Caco-2 (cell line): ENCODE measurements around the gene PLXDC2. TPM values are rescaled to one million over a fixed set of nuclear protein-coding genes. Genes with fewer than 3 reads are reported as not detected.

Experiments used
- BruUV-seq: library from RNA; stranded (reverse); fragments of 400-500 nt; replicated peaks from 2 replicates; lab custom pipeline; 2021; lab: Mats Ljungman, UMichigan
- CTCF ChIA-PET: fragments of 300-600 bp; sonication (Branson Sonifier 250); formaldehyde crosslinking; loops from one replicate; lab custom pipeline; 2022; ENCODE audit warnings: antibody characterized with exemption; lab: Charles Lee
- POLR2A ChIA-PET: fragments of 300-600 bp; sonication (Branson Sonifier 250); formaldehyde crosslinking; loops from one replicate; lab custom pipeline; 2022; ENCODE audit warnings: antibody characterized with exemption; lab: Charles Lee
- DNase-seq, 2 experiments: peaks; one replicate each; pipeline versions ENCODE4 v3.0.0 to v3.0.0-alpha.2; 2020 to 2022
- H3K27me3 ChIP-seq: replicated peaks from 2 replicates; pipeline ENCODE4 v1.6.0; 2011; ENCODE audit warnings: low read length; ENCODE audit not compliant: control insufficient read depth, insufficient read depth
- H3K36me3 ChIP-seq: 2 replicates; pipeline ENCODE4 v1.5.1; 2011; ENCODE audit warnings: low read length; ENCODE audit not compliant: control insufficient read depth, insufficient read depth
- H3K4me1 ChIP-seq: fragments of 250-450 bp; sonication (Bioruptor Pico); 2 replicates; pipeline ENCODE4 v1.5.1; 2020; ENCODE audit warnings: mild to moderate bottlenecking
- H3K4me3 ChIP-seq: 2 replicates; pipeline ENCODE4 v1.5.1; 2011; ENCODE audit warnings: low read depth, mild to moderate bottlenecking, control low read depth, low read length
- H3K9me3 ChIP-seq: fragments of 250-450 bp; sonication (Bioruptor Pico); 2 replicates; pipeline ENCODE4 v1.5.1; 2020; ENCODE audit warnings: mild to moderate bottlenecking, moderate library complexity
- H3K27ac Mint-ChIP-seq: one replicate; pipeline ENCODE4 v1.8.0; 2022; ENCODE audit warnings: mixed read lengths; ENCODE audit not compliant: unreplicated experiment
- H3K27me3 Mint-ChIP-seq: one replicate; pipeline ENCODE4 v1.8.0; 2022; ENCODE audit warnings: mixed read lengths; ENCODE audit not compliant: insufficient read depth, unreplicated experiment
- H3K36me3 Mint-ChIP-seq: one replicate; pipeline ENCODE4 v1.8.0; 2022; ENCODE audit warnings: mild to moderate bottlenecking, mixed read lengths; ENCODE audit not compliant: insufficient read depth, unreplicated experiment
- H3K4me1 Mint-ChIP-seq: one replicate; pipeline ENCODE4 v1.8.0; 2022; ENCODE audit warnings: low read depth, mixed read lengths; ENCODE audit not compliant: unreplicated experiment
- H3K4me3 Mint-ChIP-seq: one replicate; pipeline ENCODE4 v1.8.0; 2022; ENCODE audit warnings: mild to moderate bottlenecking, moderate library complexity, mixed read lengths; ENCODE audit not compliant: unreplicated experiment
- H3K9me3 Mint-ChIP-seq: one replicate; pipeline ENCODE4 v1.8.0; 2022; ENCODE audit warnings: mixed read lengths; ENCODE audit not compliant: unreplicated experiment
- CTCF ChIP-seq, 2 experiments: fragments of 200-600 bp in 1 of 2; IDR thresholded peaks; 1 replicate in 1 of 2; 2 replicates in 1 of 2; pipeline versions ENCODE4 v1.5.1 to v1.8.0; 2011 to 2022; ENCODE audit warnings: antibody characterized with exemption in 1 of 2, control low read depth in 1 of 2, inconsistent platforms in 1 of 2, low read depth in 1 of 2, low read length in 1 of 2, mild to moderate bottlenecking in 1 of 2, moderate library complexity in 1 of 2; ENCODE audit not compliant: insufficient read depth in 1 of 2, severe bottlenecking in 1 of 2, unreplicated experiment in 1 of 2
- intact Hi-C: fragments of 100-400 bp; cut with micrococcal nuclease; formaldehyde crosslinking; loops from one replicate; pipeline ENCODE4 v1.10.0; 2022; ENCODE audit not compliant: unreplicated experiment
- total RNA-seq: library from RNA; stranded (reverse); gene quantifications from 2 replicates; pipeline ENCODE4 v1.2.3, GENCODE V29; 2022

Gene PLXDC2
- total RNA-seq, 1 experiment from 2014 or later = 0.54 TPM

- H3K27me3 ChIP-seq = no peaks in the 10 kb centered on the region
- Mint-ChIP-seq H3K4me1 (no peaks in the 10 kb centered on the region), H3K27ac (no peak overlapping the region), H3K36me3 (no peaks in the 10 kb centered on the region), H3K4me3 (no peak overlapping the region), H3K9me3 (no peaks in the 10 kb centered on the region), H3K27me3 (peaks cover 4% of the 10 kb centered on the region)
- ChIA-PET POLR2A (no interaction called here), CTCF (no interaction called here)
- no peak for DNase-seq
- intact Hi-C loops = no loop called here
- no peak for TF ChIP-seq CTCF (IDR thresholded peaks at IDR 0.05; ENCODE audit: insufficient read depth in 1 of 2, low read depth in 1 of 2, low read length in 1 of 2, severe bottlenecking in 1 of 2, unreplicated experiment in 1 of 2)
- BruUV-seq = no TSS peak
- no peak overlapping the region for H3K4me3 ChIP-seq
- no peaks in the 10 kb centered on the region for H3K36me3 ChIP-seq
- H3K9me3 ChIP-seq = no peaks in the 10 kb centered on the region
- no peaks in the 10 kb centered on the region for H3K4me1 ChIP-seq
Observed at GRCh38 chr10:20170661-20171060, 354.4 kb downstream of the PLXDC2 start.

GRCh38 chr10:20173046-20173445 lies 356.8 kb downstream of the PLXDC2 start:
- H3K4me1 ChIP-seq = no peaks in the 10 kb centered on the region
- no peaks in the 10 kb centered on the region for H3K27me3 ChIP-seq
- no peak for DNase-seq
- no TSS peak for BruUV-seq
- no peak for TF ChIP-seq CTCF (IDR thresholded peaks at IDR 0.05; ENCODE audit: insufficient read depth in 1 of 2, low read depth in 1 of 2, low read length in 1 of 2, severe bottlenecking in 1 of 2, unreplicated experiment in 1 of 2)
- no peak overlapping the region for H3K27ac Mint-ChIP-seq
- no peaks in the 10 kb centered on the region for H3K4me1 Mint-ChIP-seq
- no peak overlapping the region for H3K4me3 Mint-ChIP-seq
- no peaks in the 10 kb centered on the region for H3K36me3 ChIP-seq
- CTCF ChIA-PET = no interaction called here
- H3K9me3 ChIP-seq = no peaks in the 10 kb centered on the region
- H3K9me3 Mint-ChIP-seq = no peaks in the 10 kb centered on the region
- intact Hi-C loops = no loop called here
- H3K27me3 Mint-ChIP-seq = peaks cover 4% of the 10 kb centered on the region
- H3K4me3 ChIP-seq = no peak overlapping the region
- no peaks in the 10 kb centered on the region for H3K36me3 Mint-ChIP-seq
- POLR2A ChIA-PET = no interaction called here

- intact Hi-C loops = no loop called here
- TF ChIP-seq CTCF (IDR thresholded peaks at IDR 0.05; ENCODE audit: insufficient read depth in 1 of 2, low read depth in 1 of 2, low read length in 1 of 2, severe bottlenecking in 1 of 2, unreplicated experiment in 1 of 2) = no peak
- Histone ChIP-seq H3K9me3 (no peaks in the 10 kb centered on the region), H3K27me3 (no peaks in the 10 kb centered on the region), H3K36me3 (no peaks in the 10 kb centered on the region), H3K4me3 (no peak overlapping the region), H3K4me1 (no peaks in the 10 kb centered on the region)
- POLR2A ChIA-PET = no interaction called here
- H3K4me3 Mint-ChIP-seq = no peak overlapping the region
- H3K27ac Mint-ChIP-seq = no peak overlapping the region
- DNase-seq = no peak
- H3K9me3 Mint-ChIP-seq = no peaks in the 10 kb centered on the region
- H3K27me3 Mint-ChIP-seq = peaks cover 2% of the 10 kb centered on the region
- no peaks in the 10 kb centered on the region for H3K36me3 Mint-ChIP-seq
- CTCF ChIA-PET = no interaction called here
- H3K4me1 Mint-ChIP-seq = no peaks in the 10 kb centered on the region
- BruUV-seq = no TSS peak
Observed at GRCh38 chr10:20175719-20176118, 359.5 kb downstream of the PLXDC2 start.
